ENCODE data around the gene DPEP2.
"Not testable (repeated sequence)": the region's sequence is repeated elsewhere in the genome, so short reads cannot be mapped to it uniquely, and the experiment has no call there.

The DPEP2 gene

GRCh38 chr16:67998779-67999688, at the start of gene DPEP2:
TSS of gene DPEP2 (minus strand) at chr16:67999484. CDS start at chr16:67993212, 6,272 bp downstream.
- in situ Hi-C loops (cut with MboI; ENCODE audit: low pct_unique_long_range_greater_than_20kb, low sequenced_read_pairs): not testable (repeated sequence)
- peak; percentile 89 for DNase-seq

GRCh38 chr16:68047987-68048386, 48.7 kb upstream of the DPEP2 start:
- DNase-seq: no peak
- in situ Hi-C loops (cut with MboI; ENCODE audit: low pct_unique_long_range_greater_than_20kb, low sequenced_read_pairs): no loop called here

- no peak for DNase-seq
- in situ Hi-C loops (cut with MboI; ENCODE audit: low pct_unique_long_range_greater_than_20kb, low sequenced_read_pairs): no loop called here
These were observed 46.8 kb upstream of the DPEP2 start for GRCh38 chr16:68046106-68046505.

GRCh38 chr16:68041783-68042182, 42.5 kb upstream of the DPEP2 start:
- DNase-seq: no peak
- in situ Hi-C loops (cut with MboI; ENCODE audit: low pct_unique_long_range_greater_than_20kb, low sequenced_read_pairs): no loop called here

- in situ Hi-C loops (cut with MboI; ENCODE audit: low pct_unique_long_range_greater_than_20kb, low sequenced_read_pairs): no loop called here
These were observed 41.4 kb upstream of the DPEP2 start for GRCh38 chr16:68040506-68041288.

GRCh38 chr16:68037841-68038597, 38.7 kb upstream of the DPEP2 start:
- in situ Hi-C loops (cut with MboI; ENCODE audit: low pct_unique_long_range_greater_than_20kb, low sequenced_read_pairs): no loop called here
- peak; percentile 38 for DNase-seq

More at GRCh38 chr16:68040506-68041288, 41.4 kb upstream of the DPEP2 start:
- peak; percentile 85 for DNase-seq

- in situ Hi-C loops (cut with MboI; ENCODE audit: low pct_unique_long_range_greater_than_20kb, low sequenced_read_pairs): no loop called here
- DNase-seq: no peak
These were observed 35.9 kb upstream of the DPEP2 start for GRCh38 chr16:68035227-68035626.

- in situ Hi-C loops (cut with MboI; ENCODE audit: low pct_unique_long_range_greater_than_20kb, low sequenced_read_pairs): no loop called here
- DNase-seq: no peak
These were observed 33.8 kb upstream of the DPEP2 start for GRCh38 chr16:68033101-68033500.

GRCh38 chr16:68031951-68032350, 32.7 kb upstream of the DPEP2 start:
- in situ Hi-C loops (cut with MboI; ENCODE audit: low pct_unique_long_range_greater_than_20kb, low sequenced_read_pairs): no loop called here
- DNase-seq: no peak

GRCh38 chr16:68030108-68030507, 30.8 kb upstream of the DPEP2 start:
- DNase-seq; in situ Hi-C loops (cut with MboI; ENCODE audit: low pct_unique_long_range_greater_than_20kb, low sequenced_read_pairs): not testable (repeated sequence)

- in situ Hi-C loops (cut with MboI; ENCODE audit: low pct_unique_long_range_greater_than_20kb, low sequenced_read_pairs): no loop called here
These were observed 29.7 kb upstream of the DPEP2 start for GRCh38 chr16:68028996-68029395.

GRCh38 chr16:68022728-68023537, 23.6 kb upstream of the DPEP2 start, which contains the start of the genes DDX28 and DUS2:
TSS of gene DDX28 (minus strand) at chr16:68023232. CDS start at chr16:68023202, 30 bp downstream.
TSS of gene DUS2 (plus strand) at chr16:68023284. CDS start at chr16:68038024, 14,740 bp downstream.
- in situ Hi-C loops (cut with MboI; ENCODE audit: low pct_unique_long_range_greater_than_20kb, low sequenced_read_pairs): no loop called here
- peak; percentile 95 for DNase-seq

More at GRCh38 chr16:68028996-68029395, 29.7 kb upstream of the DPEP2 start:
- DNase-seq: no peak

- in situ Hi-C loops (cut with MboI; ENCODE audit: low pct_unique_long_range_greater_than_20kb, low sequenced_read_pairs): no loop called here
- DNase-seq: no peak
These were observed 23.0 kb upstream of the DPEP2 start for GRCh38 chr16:68022278-68022727.

GRCh38 chr16:68021490-68021889, 22.2 kb upstream of the DPEP2 start:
- DNase-seq: no peak
- in situ Hi-C loops (cut with MboI; ENCODE audit: low pct_unique_long_range_greater_than_20kb, low sequenced_read_pairs): no loop called here

- in situ Hi-C loops (cut with MboI; ENCODE audit: low pct_unique_long_range_greater_than_20kb, low sequenced_read_pairs): no loop called here
- no peak for DNase-seq
These were observed 19.9 kb upstream of the DPEP2 start for GRCh38 chr16:68019167-68019680.

- in situ Hi-C loops (cut with MboI; ENCODE audit: low pct_unique_long_range_greater_than_20kb, low sequenced_read_pairs): no loop called here
- DNase-seq: no peak
These were observed 16.4 kb upstream of the DPEP2 start, which contains the start of gene DPEP2NB for GRCh38 chr16:68015681-68016080. TSS of gene DPEP2NB (minus strand) at chr16:68015911. CDS start at chr16:68015770, 141 bp downstream.

GRCh38 chr16:68013440-68013839, 14.2 kb upstream of the DPEP2 start:
- peak; percentile 67 for DNase-seq
- in situ Hi-C loops (cut with MboI; ENCODE audit: low pct_unique_long_range_greater_than_20kb, low sequenced_read_pairs): no loop called here

GRCh38 chr16:68009872-68010271, 10.6 kb upstream of the DPEP2 start:
- DNase-seq; in situ Hi-C loops (cut with MboI; ENCODE audit: low pct_unique_long_range_greater_than_20kb, low sequenced_read_pairs): not testable (repeated sequence)
